Lower leg skin (tissue), 4 donors: ENCODE results near the gene TFF1. TPM values are rescaled to one million over a fixed set of nuclear protein-coding genes. Genes with fewer than 3 reads are reported as not detected.

Source experiments
- DNase-seq, 2 donors: peaks; one replicate each; pipeline ENCODE4 v3.0.0-alpha.2; 2019; ENCODE audit warnings: low spot score in 2 of 2
- H3K4me3 ChIP-seq: fragments of 200-600 bp; sonication (generic); 2 replicates; pipeline ENCODE4 v1.5.1; 2017; ENCODE audit warnings: mild to moderate bottlenecking, low read depth; ENCODE audit not compliant: poor library complexity, severe bottlenecking
- POLR2A ChIP-seq, 2 donors: fragments of 450-650 bp; IDR thresholded peaks; one replicate each; pipeline ENCODE4 v1.6.1; 2016 to 2017; ENCODE audit warnings: antibody characterized with exemption in 2 of 2, mild to moderate bottlenecking in 1 of 2, moderate library complexity in 1 of 2
- WGBS, 2 donors: methylation state at CpG; one replicate each; pipeline ENCODE4 v1.1.5; 2018; 5-methylcytosine and 5-hydroxymethylcytosine counted together
- intact Hi-C: fragments of 100-400 bp; cut with DNase I; formaldehyde crosslinking; loops from one replicate; pipeline ENCODE4 v1.15.0; 2023; ENCODE audit warnings: low total_unique reads
- total RNA-seq, 4 donors: library from RNA; depleted of rRNA; stranded (reverse); fragments of >200 nt; gene quantifications; one replicate each; pipeline ENCODE4 v1.1.0, GENCODE V29; 2016
- TF ChIP-seq, protein P1 (sequence below), 3 donors: fragments of 450-650 bp; IDR thresholded peaks; one replicate each; pipeline ENCODE4 v1.5.1; 2016; ENCODE audit warnings: antibody characterized with exemption in 3 of 3, mild to moderate bottlenecking in 3 of 3, moderate library complexity in 2 of 3

TFF1 gene
- total RNA-seq, 4 donors from 2014 or later = not detected

DNA sequence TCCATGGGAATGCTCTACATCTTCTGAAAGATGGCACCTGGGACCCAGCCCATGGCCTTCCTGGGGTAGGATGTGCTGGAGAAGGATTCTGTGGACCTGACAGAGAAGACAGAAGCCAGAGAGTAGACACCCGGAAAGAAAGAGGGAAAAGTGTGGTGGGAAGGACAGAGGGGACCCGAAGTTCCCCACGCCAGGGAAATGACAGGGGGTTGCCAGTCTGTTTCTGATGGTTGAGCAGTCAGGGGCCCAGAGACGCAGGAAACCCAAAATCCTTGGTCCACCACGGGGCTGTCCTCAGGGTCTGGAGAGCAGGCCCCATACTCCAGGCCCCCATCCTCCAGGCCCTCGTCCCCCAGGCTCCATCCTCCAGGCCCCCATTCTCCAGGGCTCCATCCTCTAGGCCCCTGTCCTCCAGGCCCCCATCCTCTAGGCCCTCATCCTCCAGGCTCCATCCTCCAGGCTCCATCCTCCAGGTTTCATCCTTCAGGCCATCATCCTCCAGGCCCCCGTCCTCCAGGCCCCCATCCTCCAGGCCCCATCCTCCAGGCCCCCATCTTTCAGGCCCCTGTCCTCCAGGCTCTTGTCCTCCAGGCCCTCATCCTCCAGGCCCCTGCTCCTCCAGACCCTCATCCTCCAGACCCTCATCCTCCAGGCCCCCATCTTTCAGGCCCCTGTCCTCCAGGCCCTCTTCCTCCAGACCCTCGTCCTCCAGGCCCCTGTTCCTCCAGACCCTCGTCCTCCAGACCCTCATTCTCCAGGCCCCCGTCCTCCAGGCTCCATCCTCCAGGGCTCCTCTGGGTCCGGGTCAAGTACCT lies 14.5 kb downstream of the TFF1 start:
- DNase-seq = peak in 1 of 2 donors; percentile 72
- no peak overlapping the region for H3K4me3 ChIP-seq
- intact Hi-C loops = no loop called here
- TF ChIP-seq, protein P1, sequence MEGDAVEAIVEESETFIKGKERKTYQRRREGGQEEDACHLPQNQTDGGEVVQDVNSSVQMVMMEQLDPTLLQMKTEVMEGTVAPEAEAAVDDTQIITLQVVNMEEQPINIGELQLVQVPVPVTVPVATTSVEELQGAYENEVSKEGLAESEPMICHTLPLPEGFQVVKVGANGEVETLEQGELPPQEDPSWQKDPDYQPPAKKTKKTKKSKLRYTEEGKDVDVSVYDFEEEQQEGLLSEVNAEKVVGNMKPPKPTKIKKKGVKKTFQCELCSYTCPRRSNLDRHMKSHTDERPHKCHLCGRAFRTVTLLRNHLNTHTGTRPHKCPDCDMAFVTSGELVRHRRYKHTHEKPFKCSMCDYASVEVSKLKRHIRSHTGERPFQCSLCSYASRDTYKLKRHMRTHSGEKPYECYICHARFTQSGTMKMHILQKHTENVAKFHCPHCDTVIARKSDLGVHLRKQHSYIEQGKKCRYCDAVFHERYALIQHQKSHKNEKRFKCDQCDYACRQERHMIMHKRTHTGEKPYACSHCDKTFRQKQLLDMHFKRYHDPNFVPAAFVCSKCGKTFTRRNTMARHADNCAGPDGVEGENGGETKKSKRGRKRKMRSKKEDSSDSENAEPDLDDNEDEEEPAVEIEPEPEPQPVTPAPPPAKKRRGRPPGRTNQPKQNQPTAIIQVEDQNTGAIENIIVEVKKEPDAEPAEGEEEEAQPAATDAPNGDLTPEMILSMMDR (IDR thresholded peaks at IDR 0.05) = no peak
- no peak for TF ChIP-seq POLR2A (IDR thresholded peaks at IDR 0.05)
- 81 to 84% methylated on average over 11 of the region's 11 CpGs for WGBS, 2 donors

DNA sequence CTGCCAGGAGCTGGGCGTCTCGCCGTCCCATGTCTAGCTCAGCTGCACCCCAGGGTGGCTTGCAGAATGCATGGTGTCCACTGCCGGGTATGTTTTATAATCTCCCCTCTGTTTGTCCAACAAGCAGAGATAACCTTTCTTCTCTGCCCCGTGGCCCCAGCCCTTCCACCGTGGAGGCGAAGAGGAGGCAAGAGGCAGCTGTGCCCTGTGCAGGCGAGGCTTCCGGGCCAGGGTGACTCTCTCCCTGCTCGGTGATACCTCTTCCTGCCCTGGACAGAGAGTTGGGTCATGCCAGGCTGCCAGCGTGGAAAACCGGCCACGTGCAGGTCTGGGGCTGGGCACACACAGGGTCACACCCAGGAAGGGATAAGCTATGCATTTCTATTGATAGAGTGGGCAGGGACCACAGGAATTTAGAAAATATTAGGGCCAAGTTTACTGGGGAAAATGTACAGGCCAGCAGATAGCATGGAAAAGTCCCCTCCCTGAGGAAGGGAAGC lies 15.4 kb downstream of the TFF1 start, which contains the start of gene TFF2:
TSS of gene TFF2 (minus strand) at position 68 of the 500 bp plus-strand sequence. CDS start at position 31, 37 bp downstream.
- peak in 1 of 2 donors; percentile 78 for DNase-seq
- WGBS, 2 donors = 62 to 70% methylated on average over 13 of the region's 13 CpGs
- intact Hi-C loops = no loop called here
- TF ChIP-seq, protein P1 (IDR thresholded peaks at IDR 0.05) = no peak
- no peak for TF ChIP-seq POLR2A (IDR thresholded peaks at IDR 0.05)
- no peak within 1 kb of the TSS for H3K4me3 ChIP-seq

DNA sequence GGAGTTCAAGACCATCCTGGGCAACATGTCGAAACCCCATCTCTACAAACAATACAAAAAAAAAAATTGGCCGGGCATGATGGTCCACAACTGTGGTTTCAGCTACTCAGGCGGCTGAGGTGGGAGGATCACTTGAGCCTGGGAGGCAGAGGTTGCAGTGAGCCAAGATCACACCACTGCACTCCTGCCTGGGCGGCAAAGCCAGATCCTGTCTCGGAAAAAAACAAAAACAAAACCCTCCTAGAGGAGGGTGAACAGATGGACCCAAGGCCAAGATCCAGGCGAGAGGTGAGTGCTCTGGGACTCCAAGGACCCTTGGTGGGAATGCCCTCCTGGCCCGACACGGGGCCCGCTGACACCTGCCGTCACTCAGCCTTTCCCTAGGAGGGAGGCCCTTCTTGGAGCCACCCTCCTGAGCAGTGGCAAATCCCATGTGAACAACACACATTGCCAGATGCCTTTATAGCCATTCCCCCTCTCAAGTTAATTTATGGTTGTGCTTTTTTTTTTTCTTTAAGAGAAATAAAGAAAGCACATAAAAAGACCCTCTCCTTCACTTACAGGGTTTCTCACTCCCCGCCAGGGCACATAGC lies 15.9 kb downstream of the TFF1 start:
- DNase-seq = peak in 1 of 2 donors; percentile 46
- TF ChIP-seq POLR2A (IDR thresholded peaks at IDR 0.05) = no peak
- TF ChIP-seq, protein P1 (IDR thresholded peaks at IDR 0.05) = no peak
- intact Hi-C loops = no loop called here
- WGBS, 2 donors = 65 to 77% methylated on average over 11 of the region's 11 CpGs
- no peak overlapping the region for H3K4me3 ChIP-seq

DNA sequence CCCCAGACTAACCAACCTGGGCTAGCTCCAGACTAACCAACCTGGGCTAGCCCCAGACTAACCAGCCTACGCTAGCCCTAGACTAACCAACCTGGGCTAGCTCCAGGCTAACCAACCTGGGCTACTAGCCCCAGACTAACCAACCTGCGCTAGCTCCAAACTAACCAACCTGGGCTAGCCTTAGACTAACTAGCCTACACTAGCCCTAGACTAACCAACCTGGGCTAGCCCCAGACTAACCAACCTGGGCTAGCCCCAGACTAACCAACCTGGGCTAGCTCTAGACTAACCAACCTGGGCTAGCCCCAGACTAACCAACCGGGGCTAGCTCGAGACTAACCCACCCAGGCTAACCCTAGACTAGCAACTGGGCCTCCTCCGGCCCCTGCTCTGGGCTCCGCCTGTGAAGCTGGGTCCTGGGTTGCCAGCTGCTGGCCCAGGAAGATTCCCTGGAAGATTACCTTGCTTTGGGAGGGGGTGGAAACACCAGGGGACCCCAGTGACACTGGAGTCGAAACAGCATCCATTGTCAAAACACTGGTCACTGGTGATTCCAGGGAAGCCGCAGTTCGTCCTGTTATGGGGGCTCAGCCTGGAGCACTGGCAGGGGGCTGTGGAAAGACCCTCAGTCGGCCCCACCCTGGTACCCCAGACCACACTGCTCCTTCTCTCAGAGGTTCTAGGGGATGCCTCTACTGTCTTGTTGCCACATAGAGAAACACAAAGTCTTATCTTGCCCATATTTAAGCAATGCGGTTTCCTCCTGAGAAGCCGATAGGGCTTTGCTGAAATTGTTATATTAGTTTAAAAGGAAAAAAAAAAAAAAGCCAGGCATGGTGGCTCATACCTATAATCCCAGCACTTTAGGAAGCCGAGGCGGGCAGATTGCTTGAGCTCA lies 16.7 kb downstream of the TFF1 start:
- peak in 1 of 2 donors; percentile 64 for DNase-seq
- TF ChIP-seq, protein P1 (IDR thresholded peaks at IDR 0.05) = no peak
- TF ChIP-seq POLR2A (IDR thresholded peaks at IDR 0.05) = no peak
- 76 to 80% methylated on average over 14 of the region's 14 CpGs for WGBS, 2 donors
- H3K4me3 ChIP-seq = no peak overlapping the region
- intact Hi-C loops = no loop called here

DNA sequence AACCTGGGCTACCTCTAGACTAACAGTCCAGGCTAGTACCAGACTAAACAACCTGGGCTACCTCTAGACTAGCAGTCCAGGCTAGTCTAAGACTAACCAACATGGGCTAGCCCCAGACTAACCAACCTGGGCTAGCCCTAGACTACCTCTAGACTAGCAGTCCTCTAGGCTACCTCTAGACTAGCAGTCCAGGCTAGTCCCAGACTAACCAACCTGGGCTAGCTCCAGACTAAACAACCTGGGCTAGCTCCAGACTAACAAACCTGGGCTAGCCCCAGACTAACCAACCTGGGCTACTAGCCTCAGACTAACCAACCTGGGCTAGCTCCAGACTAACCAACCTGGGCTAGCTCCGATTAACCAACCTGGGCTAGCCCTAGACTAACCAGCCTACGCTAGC lies 17.6 kb downstream of the TFF1 start:
- WGBS, 2 donors = 91 to 100% methylated on average over 2 of the region's 2 CpGs
- intact Hi-C loops = no loop called here
- no peak overlapping the region for H3K4me3 ChIP-seq
- TF ChIP-seq, protein P1 (IDR thresholded peaks at IDR 0.05) = no peak
- no peak for TF ChIP-seq POLR2A (IDR thresholded peaks at IDR 0.05)
- peak in 1 of 2 donors; percentile 23 for DNase-seq
